ENCODE measurements around the gene HOXB3. TPM values are rescaled to one million over a fixed set of nuclear protein-coding genes. Genes with fewer than 3 reads are reported as not detected.

HOXB3 gene
- total RNA-seq, 1 donor from 2014 or later, result 4.2 TPM

- H3K4me1 ChIP-seq (ENCODE audit: control insufficient read depth in 3 of 3, insufficient read depth in 3 of 3, low read length in 3 of 3), result peaks cover 6 to 24% (median 12%) of the 10 kb centered on the region in 3 donors
- peak overlapping the region; percentile 35 to 78 (median 42) for H3K4me3 ChIP-seq (ENCODE audit: low read length in 3 of 3)
- H3K36me3 ChIP-seq (ENCODE audit: control insufficient read depth in 3 of 3, insufficient read depth in 3 of 3, low read length in 3 of 3), result peaks cover 0 to 2% (median 0%) of the 10 kb centered on the region in 3 donors
- H3K9ac ChIP-seq (ENCODE audit: low read depth in 1 of 3, low read length in 3 of 3), result peak overlapping the region in 2 of 3 donors; percentile 64 to 68
- H3K27ac ChIP-seq (ENCODE audit: low read depth, low read length), result no peak overlapping the region
- H3K9me3 ChIP-seq (ENCODE audit: control insufficient read depth in 3 of 3, low read length in 3 of 3), result no peaks in the 10 kb centered on the region
- peaks cover 19 to 88% (median 70%) of the 10 kb centered on the region in 3 donors for H3K27me3 ChIP-seq (ENCODE audit: control insufficient read depth in 3 of 3, insufficient read depth in 3 of 3, low read length in 3 of 3)
These were observed 25.6 kb downstream of the HOXB3 start for GRCh38 chr17:48564188-48565021.

GRCh38 chr17:48563867-48564187 lies 26.2 kb downstream of the HOXB3 start:
- Histone ChIP-seq H3K36me3 (ENCODE audit: control insufficient read depth in 3 of 3, insufficient read depth in 3 of 3, low read length in 3 of 3) (peaks cover 0 to 5% (median 0%) of the 10 kb centered on the region in 3 donors), H3K4me1 (ENCODE audit: control insufficient read depth in 3 of 3, insufficient read depth in 3 of 3, low read length in 3 of 3) (peaks cover 4 to 24% (median 12%) of the 10 kb centered on the region in 3 donors), H3K27me3 (ENCODE audit: control insufficient read depth in 3 of 3, insufficient read depth in 3 of 3, low read length in 3 of 3) (peaks cover 19 to 88% (median 70%) of the 10 kb centered on the region in 3 donors), H3K27ac (ENCODE audit: low read depth, low read length) (no peak overlapping the region), H3K4me3 (ENCODE audit: low read length in 3 of 3) (no peak overlapping the region), H3K9me3 (ENCODE audit: control insufficient read depth in 3 of 3, low read length in 3 of 3) (no peaks in the 10 kb centered on the region), H3K9ac (ENCODE audit: low read depth in 1 of 3, low read length in 3 of 3) (no peak overlapping the region)

- Histone ChIP-seq H3K27ac (ENCODE audit: low read depth, low read length) (no peak overlapping the region), H3K27me3 (ENCODE audit: control insufficient read depth in 3 of 3, insufficient read depth in 3 of 3, low read length in 3 of 3) (peaks cover 19 to 87% (median 68%) of the 10 kb centered on the region in 3 donors)
These were observed 26.6 kb downstream of the HOXB3 start for GRCh38 chr17:48563385-48563838.

GRCh38 chr17:48562934-48563333 lies 27.1 kb downstream of the HOXB3 start:
- no peak overlapping the region for H3K27ac ChIP-seq (ENCODE audit: low read depth, low read length)
- peaks cover 0 to 5% (median 0%) of the 10 kb centered on the region in 3 donors for H3K36me3 ChIP-seq (ENCODE audit: control insufficient read depth in 3 of 3, insufficient read depth in 3 of 3, low read length in 3 of 3)
- H3K4me1 ChIP-seq (ENCODE audit: control insufficient read depth in 3 of 3, insufficient read depth in 3 of 3, low read length in 3 of 3), result peaks cover 4 to 24% (median 12%) of the 10 kb centered on the region in 3 donors
- no peak overlapping the region for H3K9ac ChIP-seq (ENCODE audit: low read depth in 1 of 3, low read length in 3 of 3)
- no peak overlapping the region for H3K4me3 ChIP-seq (ENCODE audit: low read length in 3 of 3)
- H3K9me3 ChIP-seq (ENCODE audit: control insufficient read depth in 3 of 3, low read length in 3 of 3), result no peaks in the 10 kb centered on the region
- H3K27me3 ChIP-seq (ENCODE audit: control insufficient read depth in 3 of 3, insufficient read depth in 3 of 3, low read length in 3 of 3), result peaks cover 19 to 87% (median 66%) of the 10 kb centered on the region in 3 donors

More at GRCh38 chr17:48563385-48563838, 26.6 kb downstream of the HOXB3 start:
- Histone ChIP-seq H3K9ac (ENCODE audit: low read depth in 1 of 3, low read length in 3 of 3) (no peak overlapping the region), H3K9me3 (ENCODE audit: control insufficient read depth in 3 of 3, low read length in 3 of 3) (no peaks in the 10 kb centered on the region), H3K36me3 (ENCODE audit: control insufficient read depth in 3 of 3, insufficient read depth in 3 of 3, low read length in 3 of 3) (peaks cover 0 to 5% (median 0%) of the 10 kb centered on the region in 3 donors), H3K4me1 (ENCODE audit: control insufficient read depth in 3 of 3, insufficient read depth in 3 of 3, low read length in 3 of 3) (peaks cover 4 to 24% (median 12%) of the 10 kb centered on the region in 3 donors), H3K4me3 (ENCODE audit: low read length in 3 of 3) (no peak overlapping the region)

GRCh38 chr17:48561884-48562810 lies 27.9 kb downstream of the HOXB3 start:
- Histone ChIP-seq H3K27me3 (ENCODE audit: control insufficient read depth in 3 of 3, insufficient read depth in 3 of 3, low read length in 3 of 3) (peaks cover 19 to 90% (median 60%) of the 10 kb centered on the region in 3 donors), H3K4me1 (ENCODE audit: control insufficient read depth in 3 of 3, insufficient read depth in 3 of 3, low read length in 3 of 3) (peaks cover 4 to 25% (median 10%) of the 10 kb centered on the region in 3 donors), H3K36me3 (ENCODE audit: control insufficient read depth in 3 of 3, insufficient read depth in 3 of 3, low read length in 3 of 3) (peaks cover 0 to 5% (median 0%) of the 10 kb centered on the region in 3 donors), H3K9me3 (ENCODE audit: control insufficient read depth in 3 of 3, low read length in 3 of 3) (no peaks in the 10 kb centered on the region), H3K27ac (ENCODE audit: low read depth, low read length) (no peak overlapping the region), H3K4me3 (ENCODE audit: low read length in 3 of 3) (no peak overlapping the region), H3K9ac (ENCODE audit: low read depth in 1 of 3, low read length in 3 of 3) (no peak overlapping the region)

- H3K27ac ChIP-seq (ENCODE audit: low read depth, low read length), result no peak overlapping the region
- H3K36me3 ChIP-seq (ENCODE audit: control insufficient read depth in 3 of 3, insufficient read depth in 3 of 3, low read length in 3 of 3), result peaks cover 0 to 5% (median 0%) of the 10 kb centered on the region in 3 donors
- no peak overlapping the region for H3K4me3 ChIP-seq (ENCODE audit: low read length in 3 of 3)
- peaks cover 3 to 17% (median 5%) of the 10 kb centered on the region in 3 donors for H3K4me1 ChIP-seq (ENCODE audit: control insufficient read depth in 3 of 3, insufficient read depth in 3 of 3, low read length in 3 of 3)
- H3K9ac ChIP-seq (ENCODE audit: low read depth in 1 of 3, low read length in 3 of 3), result no peak overlapping the region
- peaks cover 9 to 80% (median 48%) of the 10 kb centered on the region in 3 donors for H3K27me3 ChIP-seq (ENCODE audit: control insufficient read depth in 3 of 3, insufficient read depth in 3 of 3, low read length in 3 of 3)
- no peaks in the 10 kb centered on the region for H3K9me3 ChIP-seq (ENCODE audit: control insufficient read depth in 3 of 3, low read length in 3 of 3)
These were observed 29.9 kb downstream of the HOXB3 start for GRCh38 chr17:48559840-48560817.

- peaks cover 0 to 13% (median 3%) of the 10 kb centered on the region in 3 donors for H3K4me1 ChIP-seq (ENCODE audit: control insufficient read depth in 3 of 3, insufficient read depth in 3 of 3, low read length in 3 of 3)
- H3K27ac ChIP-seq (ENCODE audit: low read depth, low read length), result no peak overlapping the region
- H3K27me3 ChIP-seq (ENCODE audit: control insufficient read depth in 3 of 3, insufficient read depth in 3 of 3, low read length in 3 of 3), result peaks cover 6 to 80% (median 48%) of the 10 kb centered on the region in 3 donors
- H3K9me3 ChIP-seq (ENCODE audit: control insufficient read depth in 3 of 3, low read length in 3 of 3), result no peaks in the 10 kb centered on the region
- H3K9ac ChIP-seq (ENCODE audit: low read depth in 1 of 3, low read length in 3 of 3), result no peak overlapping the region
- peaks cover 0 to 5% (median 0%) of the 10 kb centered on the region in 3 donors for H3K36me3 ChIP-seq (ENCODE audit: control insufficient read depth in 3 of 3, insufficient read depth in 3 of 3, low read length in 3 of 3)
- H3K4me3 ChIP-seq (ENCODE audit: low read length in 3 of 3), result no peak overlapping the region
These were observed 30.8 kb downstream of the HOXB3 start for GRCh38 chr17:48559122-48559839.

GRCh38 chr17:48558831-48559121 lies 31.3 kb downstream of the HOXB3 start:
- peaks cover 0 to 5% (median 0%) of the 10 kb centered on the region in 3 donors for H3K36me3 ChIP-seq (ENCODE audit: control insufficient read depth in 3 of 3, insufficient read depth in 3 of 3, low read length in 3 of 3)
- no peak overlapping the region for H3K27ac ChIP-seq (ENCODE audit: low read depth, low read length)
- H3K4me3 ChIP-seq (ENCODE audit: low read length in 3 of 3), result no peak overlapping the region
- H3K27me3 ChIP-seq (ENCODE audit: control insufficient read depth in 3 of 3, insufficient read depth in 3 of 3, low read length in 3 of 3), result peaks cover 7 to 84% (median 53%) of the 10 kb centered on the region in 3 donors
- no peak overlapping the region for H3K9ac ChIP-seq (ENCODE audit: low read depth in 1 of 3, low read length in 3 of 3)
- peaks cover 0 to 14% (median 3%) of the 10 kb centered on the region in 3 donors for H3K4me1 ChIP-seq (ENCODE audit: control insufficient read depth in 3 of 3, insufficient read depth in 3 of 3, low read length in 3 of 3)
- H3K9me3 ChIP-seq (ENCODE audit: control insufficient read depth in 3 of 3, low read length in 3 of 3), result no peaks in the 10 kb centered on the region

Data from skeletal muscle tissue (tissue), 4 donors.